ENCODE results near the gene SPATA31C1.
"Not testable (repeated sequence)": the region's sequence is repeated elsewhere in the genome, so short reads cannot be mapped to it uniquely, and the experiment has no call there.

SPATA31C1 gene

GRCh38 chr9:87917662-87918061 is at the start of gene SPATA31C1:
Gene SPATA31C1 (plus strand): TSS chr9:87917962.
- not testable (repeated sequence) for H3K4me1 Mint-ChIP-seq; H3K9me3 Mint-ChIP-seq; ATAC-seq (replicated peaks); DNase-seq; H3K4me3 Mint-ChIP-seq; H3K36me3 Mint-ChIP-seq; H3K27me3 Mint-ChIP-seq; H3K27ac Mint-ChIP-seq

- Mint-ChIP-seq H3K36me3 (peaks cover 0 to 2% of the 10 kb centered on the region in 2 donors), H3K4me1 (no peaks in the 10 kb centered on the region), H3K4me3 (no peak overlapping the region), H3K27me3 (peaks cover 6 to 18% of the 10 kb centered on the region in 2 donors), H3K9me3 (peaks cover 8 to 10% of the 10 kb centered on the region in 2 donors), H3K27ac (no peak overlapping the region)
- DNase-seq (no peak), ATAC-seq (replicated peaks) (no peak)
Observed at GRCh38 chr9:87868175-87868574, 49.6 kb upstream of the SPATA31C1 start.

DNA sequence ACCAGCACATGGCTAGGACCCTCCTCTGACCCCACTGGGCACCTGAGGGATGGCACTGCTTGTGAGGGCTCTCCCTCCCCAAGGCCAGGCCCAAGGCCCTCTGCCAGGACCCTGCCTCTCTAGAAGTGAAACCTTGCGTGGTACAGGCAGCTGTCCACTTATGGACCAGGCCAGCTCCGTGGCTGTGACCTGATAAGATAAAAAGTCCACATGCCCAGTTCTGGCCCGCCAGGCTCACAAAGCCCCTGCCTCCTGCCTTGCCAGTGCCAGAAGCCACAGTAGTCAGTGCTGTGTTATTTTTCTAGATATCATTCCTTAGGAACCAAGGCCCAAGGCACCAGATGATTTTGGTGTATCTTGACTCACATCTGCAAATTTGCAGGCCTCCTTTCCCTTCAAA is 49.1 kb upstream of the SPATA31C1 start:
- Mint-ChIP-seq H3K4me3 (no peak overlapping the region), H3K9me3 (peaks cover 8% of the 10 kb centered on the region in 2 donors), H3K36me3 (peaks cover 0 to 2% of the 10 kb centered on the region in 2 donors), H3K27me3 (peaks cover 9 to 20% of the 10 kb centered on the region in 2 donors), H3K27ac (no peak overlapping the region), H3K4me1 (no peaks in the 10 kb centered on the region)
- ATAC-seq (replicated peaks) (no peak), DNase-seq (no peak)

DNA sequence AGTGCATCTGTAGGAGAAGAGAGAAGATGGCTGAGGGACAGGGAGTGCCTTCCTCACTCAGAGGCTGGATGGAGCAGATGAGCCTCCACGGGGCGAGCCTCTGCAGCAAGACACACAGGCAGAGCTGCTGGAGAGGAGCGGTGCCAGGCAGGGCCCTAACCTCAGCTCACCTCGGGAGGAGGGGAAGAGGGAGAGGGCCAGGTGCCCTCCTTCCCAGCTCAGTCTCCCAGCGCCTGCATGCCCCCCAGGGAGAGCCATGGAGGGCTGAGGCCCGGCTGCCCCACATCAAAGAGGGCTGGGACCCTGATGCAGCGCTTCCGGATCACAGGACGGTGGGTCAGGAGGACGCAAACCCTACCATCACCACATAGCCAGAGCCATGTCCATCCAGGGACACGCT is 48.7 kb upstream of the SPATA31C1 start:
- peaks cover 0 to 2% of the 10 kb centered on the region in 2 donors for H3K36me3 Mint-ChIP-seq

GRCh38 chr9:87871425-87872078 is 46.2 kb upstream of the SPATA31C1 start:
- H3K4me1 Mint-ChIP-seq: no peaks in the 10 kb centered on the region
- peaks cover 15 to 18% of the 10 kb centered on the region in 2 donors for H3K27me3 Mint-ChIP-seq
- H3K9me3 Mint-ChIP-seq: peaks cover 7 to 8% of the 10 kb centered on the region in 2 donors
- ATAC-seq (replicated peaks) (no peak), DNase-seq (no peak)
- no peaks in the 10 kb centered on the region for H3K36me3 Mint-ChIP-seq
- peak overlapping the region in 1 of 2 donors; percentile 34 for H3K4me3 Mint-ChIP-seq
- H3K27ac Mint-ChIP-seq: no peak overlapping the region

More for the DNA sequence above, 48.7 kb upstream of the SPATA31C1 start:
- H3K4me3 Mint-ChIP-seq: no peak overlapping the region
- H3K4me1 Mint-ChIP-seq: no peaks in the 10 kb centered on the region
- H3K9me3 Mint-ChIP-seq: peaks cover 8% of the 10 kb centered on the region in 2 donors
- no peak overlapping the region for H3K27ac Mint-ChIP-seq
- peaks cover 9 to 19% of the 10 kb centered on the region in 2 donors for H3K27me3 Mint-ChIP-seq
- DNase-seq (no peak), ATAC-seq (replicated peaks) (peak in 1 of 2 donors; percentile 14)

DNA sequence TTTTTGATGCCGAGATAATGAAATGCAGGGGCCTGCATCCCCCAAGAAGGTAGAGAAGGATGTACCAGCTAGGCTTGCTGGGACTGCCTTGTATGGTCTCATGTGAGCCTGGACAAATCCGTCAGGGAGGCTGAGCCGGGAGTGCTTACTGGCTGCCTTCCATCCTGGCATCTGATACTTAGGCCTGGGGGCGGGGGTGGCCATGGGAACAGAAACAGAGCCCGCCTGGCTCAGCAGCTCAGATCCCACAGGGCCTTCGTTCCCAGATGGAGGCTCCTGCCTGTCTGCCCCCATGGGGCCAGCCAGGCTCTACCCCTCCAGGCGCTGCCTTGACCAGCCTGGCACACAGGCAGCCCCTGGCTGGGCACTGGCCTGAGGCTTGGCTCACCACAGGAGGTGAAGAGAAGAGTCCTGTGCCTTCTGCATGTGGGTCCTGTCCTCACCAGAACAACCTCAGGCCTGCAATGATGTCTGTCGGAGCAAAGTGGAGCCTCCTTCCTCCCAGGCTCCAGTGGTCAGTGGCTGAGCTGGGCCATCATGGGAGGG is 45.6 kb upstream of the SPATA31C1 start:
- ATAC-seq (replicated peaks): no peak
- no peaks in the 10 kb centered on the region for H3K36me3 Mint-ChIP-seq
- no peak overlapping the region for H3K4me3 Mint-ChIP-seq

GRCh38 chr9:87873607-87874303 is 44.0 kb upstream of the SPATA31C1 start:
- no peak overlapping the region for H3K4me3 Mint-ChIP-seq
- peaks cover 18 to 29% of the 10 kb centered on the region in 2 donors for H3K27me3 Mint-ChIP-seq
- peaks cover 11 to 12% of the 10 kb centered on the region in 2 donors for H3K9me3 Mint-ChIP-seq
- DNase-seq (no peak), ATAC-seq (replicated peaks) (no peak)
- H3K4me1 Mint-ChIP-seq: no peaks in the 10 kb centered on the region
- H3K36me3 Mint-ChIP-seq: no peaks in the 10 kb centered on the region
- H3K27ac Mint-ChIP-seq: no peak overlapping the region

More for the DNA sequence above, 45.6 kb upstream of the SPATA31C1 start:
- H3K27me3 Mint-ChIP-seq: peaks cover 18 to 24% of the 10 kb centered on the region in 2 donors
- H3K27ac Mint-ChIP-seq: no peak overlapping the region
- peaks cover 7 to 8% of the 10 kb centered on the region in 2 donors for H3K9me3 Mint-ChIP-seq
- no peaks in the 10 kb centered on the region for H3K4me1 Mint-ChIP-seq
- DNase-seq: no peak

GRCh38 chr9:87874304-87874623 is 43.5 kb upstream of the SPATA31C1 start:
- H3K4me1 Mint-ChIP-seq: no peaks in the 10 kb centered on the region
- no peak overlapping the region for H3K27ac Mint-ChIP-seq
- H3K36me3 Mint-ChIP-seq: no peaks in the 10 kb centered on the region
- no peak overlapping the region for H3K4me3 Mint-ChIP-seq
- peaks cover 11 to 12% of the 10 kb centered on the region in 2 donors for H3K9me3 Mint-ChIP-seq
- H3K27me3 Mint-ChIP-seq: peaks cover 18 to 28% of the 10 kb centered on the region in 2 donors
- no peak for ATAC-seq (replicated peaks)
- DNase-seq: no peak

DNA sequence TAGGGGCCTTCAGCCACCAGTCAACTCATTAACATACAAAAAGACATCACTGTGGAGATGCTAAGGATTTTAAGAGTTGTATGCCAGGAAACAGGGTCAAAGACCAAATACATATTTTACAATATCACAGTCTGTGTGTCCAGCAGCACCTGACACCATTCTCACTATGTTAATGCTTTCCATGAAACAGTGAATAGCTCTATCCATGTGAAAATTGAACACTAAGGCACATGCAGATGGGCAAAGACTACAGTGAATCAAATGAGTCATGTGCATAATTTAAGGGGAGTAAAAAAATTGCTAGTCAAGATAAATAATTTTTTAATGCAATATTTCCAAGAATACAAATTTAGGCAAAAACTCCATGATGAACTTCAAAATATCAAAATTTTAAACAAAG is 42.7 kb upstream of the SPATA31C1 start:
- H3K36me3 Mint-ChIP-seq: no peaks in the 10 kb centered on the region
- ATAC-seq (replicated peaks) (no peak), DNase-seq (no peak)
- no peak overlapping the region for H3K4me3 Mint-ChIP-seq
- no peak overlapping the region for H3K27ac Mint-ChIP-seq
- no peaks in the 10 kb centered on the region for H3K4me1 Mint-ChIP-seq
- H3K27me3 Mint-ChIP-seq: peaks cover 18 to 23% of the 10 kb centered on the region in 2 donors
- peaks cover 4 to 5% of the 10 kb centered on the region in 2 donors for H3K9me3 Mint-ChIP-seq

DNA sequence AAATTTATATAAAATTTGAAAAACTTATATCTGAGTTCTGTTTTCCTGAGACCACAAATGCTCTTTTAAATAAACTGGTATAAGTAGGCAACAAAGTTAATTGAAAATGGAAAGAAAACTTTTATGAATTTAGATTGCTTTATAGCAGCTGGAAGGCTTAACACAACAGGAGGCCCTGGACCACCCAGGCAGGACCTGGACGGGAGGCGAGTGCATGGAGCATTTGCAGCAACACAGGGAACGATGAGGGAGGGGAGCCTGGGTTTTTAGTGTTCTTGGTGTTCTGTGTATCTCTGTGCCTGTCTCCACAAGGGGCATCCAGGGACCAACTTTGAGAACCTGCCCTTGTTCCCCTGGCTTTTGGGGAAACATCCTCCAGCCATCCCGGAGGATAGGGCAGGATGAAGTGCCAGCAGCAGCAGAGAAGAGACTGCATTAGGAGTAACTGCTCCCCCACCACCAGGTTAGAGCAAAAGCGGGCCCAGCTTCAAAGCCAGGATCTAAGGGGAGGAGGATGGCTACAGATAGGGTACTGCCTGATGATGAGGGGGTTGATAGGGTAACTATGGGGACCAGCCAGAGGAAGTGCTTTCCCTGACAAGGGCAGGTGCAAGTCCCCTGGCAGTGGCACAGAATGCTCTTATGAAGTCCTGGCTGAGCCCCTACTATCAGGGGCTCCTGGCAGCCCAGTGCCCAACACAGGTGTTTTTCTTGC is 41.8 kb upstream of the SPATA31C1 start:
- H3K4me3 Mint-ChIP-seq: no peak overlapping the region
- peaks cover 18 to 23% of the 10 kb centered on the region in 2 donors for H3K27me3 Mint-ChIP-seq
- no peak overlapping the region for H3K27ac Mint-ChIP-seq
- H3K36me3 Mint-ChIP-seq: no peaks in the 10 kb centered on the region
- DNase-seq: no peak
- no peak for ATAC-seq (replicated peaks)
- H3K9me3 Mint-ChIP-seq: peaks cover 4 to 5% of the 10 kb centered on the region in 2 donors
- H3K4me1 Mint-ChIP-seq: no peaks in the 10 kb centered on the region

GRCh38 chr9:87876708-87877107 is 41.1 kb upstream of the SPATA31C1 start:
- Mint-ChIP-seq H3K27ac (no peak overlapping the region), H3K4me1 (no peaks in the 10 kb centered on the region), H3K36me3 (no peaks in the 10 kb centered on the region), H3K27me3 (peaks cover 18 to 23% of the 10 kb centered on the region in 2 donors), H3K9me3 (peaks cover 4 to 5% of the 10 kb centered on the region in 2 donors), H3K4me3 (no peak overlapping the region)
- DNase-seq (no peak), ATAC-seq (replicated peaks) (no peak)

- Mint-ChIP-seq H3K9me3 (peaks cover 4 to 5% of the 10 kb centered on the region in 2 donors), H3K4me1 (no peaks in the 10 kb centered on the region), H3K36me3 (no peaks in the 10 kb centered on the region), H3K27ac (no peak overlapping the region), H3K27me3 (peaks cover 9 to 14% of the 10 kb centered on the region in 2 donors), H3K4me3 (no peak overlapping the region)
- no peak for ATAC-seq (replicated peaks)
- no peak for DNase-seq
Observed at GRCh38 chr9:87878989-87879511, 38.7 kb upstream of the SPATA31C1 start.

DNA sequence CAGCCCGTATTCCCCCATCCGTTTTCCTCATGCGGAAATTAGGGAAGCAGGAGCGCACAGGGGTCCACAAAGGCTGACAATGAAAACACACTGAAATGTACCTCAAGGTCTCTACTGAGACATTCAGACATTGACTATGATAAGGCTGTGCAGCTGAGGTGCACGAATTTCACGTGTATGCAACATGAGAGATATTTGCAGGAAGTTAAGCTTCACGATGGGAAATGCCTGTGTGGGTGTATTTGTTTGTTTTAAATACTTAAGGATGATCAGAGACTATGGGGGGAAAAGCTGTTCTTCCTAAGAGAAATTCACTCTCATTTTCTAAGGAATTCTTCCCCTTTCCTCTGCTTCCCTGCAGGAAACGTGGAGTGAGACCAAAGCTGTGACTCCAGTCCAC is 37.6 kb upstream of the SPATA31C1 start:
- Mint-ChIP-seq H3K27ac (no peak overlapping the region), H3K9me3 (peaks cover 4 to 5% of the 10 kb centered on the region in 2 donors), H3K4me3 (no peak overlapping the region), H3K36me3 (no peaks in the 10 kb centered on the region), H3K27me3 (peaks cover 11 to 14% of the 10 kb centered on the region in 2 donors), H3K4me1 (no peaks in the 10 kb centered on the region)
- no peak for ATAC-seq (replicated peaks)
- DNase-seq: no peak

DNA sequence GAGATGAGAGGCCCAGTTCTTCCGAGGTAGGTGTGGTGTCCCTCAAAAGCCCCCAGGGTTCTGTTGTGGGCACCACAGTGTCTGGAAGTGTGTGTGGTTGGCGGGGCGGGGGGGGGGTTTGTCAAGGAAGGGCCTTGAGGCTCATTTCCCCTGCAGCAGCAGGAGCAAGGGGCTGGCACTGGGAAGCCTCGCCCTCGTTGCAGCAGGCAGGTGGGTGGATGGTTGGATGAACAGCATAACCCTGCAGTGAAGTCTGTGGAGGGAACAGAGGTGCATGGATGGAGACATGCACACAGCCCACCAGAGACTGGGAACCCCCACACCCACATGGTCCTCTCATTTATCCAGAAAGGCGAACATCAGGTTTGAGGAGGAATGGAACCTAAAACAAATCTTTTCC is 37.1 kb upstream of the SPATA31C1 start:
- ATAC-seq (replicated peaks) (no peak), DNase-seq (no peak)
- Mint-ChIP-seq H3K36me3 (no peaks in the 10 kb centered on the region), H3K9me3 (peaks cover 4 to 5% of the 10 kb centered on the region in 2 donors), H3K4me1 (no peaks in the 10 kb centered on the region), H3K4me3 (no peak overlapping the region), H3K27me3 (peaks cover 14 to 15% of the 10 kb centered on the region in 2 donors), H3K27ac (no peak overlapping the region)

Measured in stimulated activated naive B cell treated with anti-CD40 and anti-IgM and Interleukin-4, amounts not matched to agents 10 μg/mL and 1 μg/mL and 100 μg/mL, for 72 hours (primary cell).